Vagina (tissue), 2 donors: ENCODE results near the gene MSL1.

Experiments used
- POLR2A ChIP-seq, 2 donors: fragments of 450-650 bp; IDR thresholded peaks; one replicate each; pipeline ENCODE4 v1.6.1; 2017; ENCODE audit warnings: antibody characterized with exemption in 2 of 2, mild to moderate bottlenecking in 2 of 2, moderate library complexity in 2 of 2
- TF ChIP-seq, protein P1 (sequence below), 3 experiments: fragments of 450-650 bp in 2 of 3; fragments of 200-600 bp in 1 of 3; sonication (generic) in 1 of 3; IDR thresholded peaks; one replicate each; pipeline ENCODE4 v1.5.1; 2017 to 2019; ENCODE audit warnings: antibody characterized with exemption in 3 of 3, mild to moderate bottlenecking in 2 of 3, moderate library complexity in 2 of 3

- TF ChIP-seq, protein P1, sequence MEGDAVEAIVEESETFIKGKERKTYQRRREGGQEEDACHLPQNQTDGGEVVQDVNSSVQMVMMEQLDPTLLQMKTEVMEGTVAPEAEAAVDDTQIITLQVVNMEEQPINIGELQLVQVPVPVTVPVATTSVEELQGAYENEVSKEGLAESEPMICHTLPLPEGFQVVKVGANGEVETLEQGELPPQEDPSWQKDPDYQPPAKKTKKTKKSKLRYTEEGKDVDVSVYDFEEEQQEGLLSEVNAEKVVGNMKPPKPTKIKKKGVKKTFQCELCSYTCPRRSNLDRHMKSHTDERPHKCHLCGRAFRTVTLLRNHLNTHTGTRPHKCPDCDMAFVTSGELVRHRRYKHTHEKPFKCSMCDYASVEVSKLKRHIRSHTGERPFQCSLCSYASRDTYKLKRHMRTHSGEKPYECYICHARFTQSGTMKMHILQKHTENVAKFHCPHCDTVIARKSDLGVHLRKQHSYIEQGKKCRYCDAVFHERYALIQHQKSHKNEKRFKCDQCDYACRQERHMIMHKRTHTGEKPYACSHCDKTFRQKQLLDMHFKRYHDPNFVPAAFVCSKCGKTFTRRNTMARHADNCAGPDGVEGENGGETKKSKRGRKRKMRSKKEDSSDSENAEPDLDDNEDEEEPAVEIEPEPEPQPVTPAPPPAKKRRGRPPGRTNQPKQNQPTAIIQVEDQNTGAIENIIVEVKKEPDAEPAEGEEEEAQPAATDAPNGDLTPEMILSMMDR (IDR thresholded peaks at IDR 0.05): no peak
- no peak for TF ChIP-seq POLR2A (IDR thresholded peaks at IDR 0.05)
Measured at GRCh38 chr17:40153603-40154236, 31.9 kb downstream of the MSL1 start.
